CD4-positive, alpha-beta T cell treated with Interleukin-15 for 1 hour (primary cell): ENCODE measurements around the gene HCAR3.

ENCODE experiments used
- DNase-seq: peaks from one replicate; pipeline ENCODE4 v3.0.0-alpha.2; 2020

HCAR3 gene

GRCh38 chr12:122665759-122666158 lies 50.9 kb downstream of the HCAR3 start:
- no peak for DNase-seq

DNA sequence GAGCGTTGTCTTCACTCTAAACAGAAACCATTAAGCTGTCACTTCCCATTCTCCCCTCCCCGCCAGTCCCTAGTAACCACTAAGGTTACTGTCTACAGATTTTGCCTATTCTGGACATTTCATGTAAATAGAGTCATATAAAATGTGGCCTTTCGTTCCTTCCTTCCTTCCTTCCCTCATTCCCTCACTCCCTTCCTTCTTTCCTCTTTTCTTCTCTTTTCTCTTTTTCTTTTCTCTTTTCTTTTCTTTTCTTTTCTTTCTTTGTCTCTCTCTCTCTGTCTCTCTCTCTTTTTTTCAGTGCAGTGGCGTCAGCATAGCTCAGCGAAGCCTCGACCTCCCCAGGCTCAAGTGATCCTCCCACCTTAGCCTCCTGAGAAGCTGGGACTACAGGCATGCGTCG lies 51.3 kb downstream of the HCAR3 start:
- DNase-seq = no peak
